Occipital lobe (tissue), 2 donors: ENCODE results near the gene HAP1. TPM values are rescaled to one million over a fixed set of nuclear protein-coding genes. Genes with fewer than 3 reads are reported as not detected.
"Not testable (repeated sequence)": the region's sequence is repeated elsewhere in the genome, so short reads cannot be mapped to it uniquely, and the experiment has no call there.

Experiments
- DNase-seq: peaks from one replicate; lab custom pipeline; 2025; lab: John Stamatoyannopoulos, UW
- total RNA-seq: library from RNA; depleted of rRNA; stranded (reverse); fragments of >200 nt; gene quantifications from one replicate; pipeline ENCODE4 v1.2.3, GENCODE V29; 2014

HAP1 gene
- total RNA-seq = 0.16 TPM

- no peak for DNase-seq
These were observed at the start of gene HAP1 for GRCh38 chr17:41734139-41734948. HAP1 (minus strand) TSS chr17:41734643; CDS start chr17:41734634, 9 bp downstream.

GRCh38 chr17:41782142-41782541, 47.7 kb upstream of the HAP1 start:
- DNase-seq = no peak

GRCh38 chr17:41781404-41782110, 47.1 kb upstream of the HAP1 start:
- no peak for DNase-seq

- no peak for DNase-seq
These were observed 45.5 kb upstream of the HAP1 start for GRCh38 chr17:41779954-41780353.

- DNase-seq = peak; percentile 15
These were observed 43.2 kb upstream of the HAP1 start for GRCh38 chr17:41777574-41778188.

- no peak for DNase-seq
These were observed 42.7 kb upstream of the HAP1 start for GRCh38 chr17:41777157-41777573.

GRCh38 chr17:41776262-41776900, 41.9 kb upstream of the HAP1 start:
- DNase-seq = not testable (repeated sequence)

- DNase-seq = no peak
These were observed 41.2 kb upstream of the HAP1 start for GRCh38 chr17:41775394-41776226.

- DNase-seq = no peak
These were observed 39.3 kb upstream of the HAP1 start for GRCh38 chr17:41773731-41774193.

- no peak for DNase-seq
These were observed 38.7 kb upstream of the HAP1 start for GRCh38 chr17:41773190-41773588.

- no peak for DNase-seq
These were observed 38.2 kb upstream of the HAP1 start for GRCh38 chr17:41772586-41773189.

GRCh38 chr17:41772218-41772585, 37.8 kb upstream of the HAP1 start:
- no peak for DNase-seq

- no peak for DNase-seq
These were observed 37.2 kb upstream of the HAP1 start for GRCh38 chr17:41771389-41772206.

- DNase-seq = no peak
These were observed 35.5 kb upstream of the HAP1 start for GRCh38 chr17:41769985-41770384.

GRCh38 chr17:41769346-41769862, 35.0 kb upstream of the HAP1 start:
- DNase-seq = no peak

- no peak for DNase-seq
These were observed 34.3 kb upstream of the HAP1 start for GRCh38 chr17:41768682-41769288.

- DNase-seq = no peak
These were observed 33.0 kb upstream of the HAP1 start for GRCh38 chr17:41767324-41768042.

- no peak for DNase-seq
These were observed 31.7 kb upstream of the HAP1 start for GRCh38 chr17:41766135-41766534.
